Measurements from ENCODE around the gene SLU7.

DNA sequence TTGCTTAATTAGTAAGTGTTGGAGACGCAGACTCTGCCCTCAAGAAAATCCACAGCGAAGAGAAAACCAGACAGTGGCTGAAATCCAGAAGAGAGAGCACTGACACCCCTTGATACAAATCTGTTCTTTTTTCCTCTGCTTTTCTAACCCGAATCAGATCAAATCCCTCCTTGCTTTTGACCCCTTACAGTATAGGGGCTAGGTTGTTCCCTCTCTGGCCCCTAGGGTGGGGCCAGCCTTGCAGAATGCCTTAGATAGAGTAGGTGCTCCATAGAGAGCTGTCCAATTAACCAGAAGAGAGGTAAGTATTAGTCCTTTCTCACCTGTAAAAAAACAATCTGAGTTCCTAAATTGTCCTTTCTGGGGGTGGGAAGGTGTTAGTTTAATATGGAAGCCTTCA lies 58.6 kb downstream of the SLU7 start:
- TF ChIP-seq POLR2A (IDR thresholded peaks at IDR 0.05) (no peak), POLR2AphosphoS5 (IDR thresholded peaks at IDR 0.05) (no peak), CTCF (IDR thresholded peaks at IDR 0.05) (no peak)
